Activated naive CD8-positive, alpha-beta T cell (primary cell): Measurements from ENCODE around the gene AFF1.
A peak's percentile ranks its signal among the peaks of the same experiment; 100 is the strongest.
"Not testable (repeated sequence)": the region's sequence is repeated elsewhere in the genome, so short reads cannot be mapped to it uniquely, and the experiment has no call there.

Experiments
- H3K27ac Mint-ChIP-seq: one replicate; pipeline ENCODE4 v1.8.0; 2021; ENCODE audit warnings: mixed read lengths
- H3K27me3 Mint-ChIP-seq: one replicate; pipeline ENCODE4 v1.8.0; 2021; ENCODE audit warnings: mixed read lengths
- H3K36me3 Mint-ChIP-seq: one replicate; pipeline ENCODE4 v1.8.0; 2021; ENCODE audit warnings: mixed read lengths
- H3K4me1 Mint-ChIP-seq: one replicate; pipeline ENCODE4 v1.8.0; 2021; ENCODE audit warnings: low read depth, mixed read lengths
- H3K4me3 Mint-ChIP-seq: one replicate; pipeline ENCODE4 v1.8.0; 2021; ENCODE audit warnings: mild to moderate bottlenecking, mixed read lengths
- H3K9me3 Mint-ChIP-seq: one replicate; pipeline ENCODE4 v1.8.0; 2021; ENCODE audit warnings: low read depth, mixed read lengths

AFF1 gene

GRCh38 chr4:87122252-87122651, 187.4 kb downstream of the AFF1 start:
- Mint-ChIP-seq H3K27ac (no peak overlapping the region), H3K9me3 (no peaks in the 10 kb centered on the region), H3K27me3 (no peaks in the 10 kb centered on the region), H3K36me3 (peaks cover 16% of the 10 kb centered on the region), H3K4me3 (no peak overlapping the region), H3K4me1 (peaks cover 14% of the 10 kb centered on the region)

GRCh38 chr4:87126056-87126455, 191.2 kb downstream of the AFF1 start:
- no peaks in the 10 kb centered on the region for H3K27me3 Mint-ChIP-seq
- no peak overlapping the region for H3K27ac Mint-ChIP-seq
- H3K4me1 Mint-ChIP-seq: peaks cover 6% of the 10 kb centered on the region
- no peaks in the 10 kb centered on the region for H3K9me3 Mint-ChIP-seq
- H3K36me3 Mint-ChIP-seq: peaks cover 14% of the 10 kb centered on the region
- H3K4me3 Mint-ChIP-seq: no peak overlapping the region

GRCh38 chr4:87128006-87128705, 193.3 kb downstream of the AFF1 start:
- Mint-ChIP-seq H3K4me3 (no peak overlapping the region), H3K4me1 (no peaks in the 10 kb centered on the region), H3K27ac (no peak overlapping the region), H3K36me3 (peaks cover 19% of the 10 kb centered on the region), H3K27me3 (no peaks in the 10 kb centered on the region), H3K9me3 (no peaks in the 10 kb centered on the region)

GRCh38 chr4:87129681-87130080, 194.9 kb downstream of the AFF1 start:
- no peaks in the 10 kb centered on the region for H3K27me3 Mint-ChIP-seq
- no peaks in the 10 kb centered on the region for H3K4me1 Mint-ChIP-seq
- peaks cover 24% of the 10 kb centered on the region for H3K36me3 Mint-ChIP-seq
- H3K9me3 Mint-ChIP-seq: no peaks in the 10 kb centered on the region
- no peak overlapping the region for H3K4me3 Mint-ChIP-seq
- H3K27ac Mint-ChIP-seq: no peak overlapping the region

- Mint-ChIP-seq H3K36me3 (peaks cover 22% of the 10 kb centered on the region), H3K9me3 (no peaks in the 10 kb centered on the region), H3K27ac (peak overlapping the region; percentile 22), H3K4me1 (no peaks in the 10 kb centered on the region), H3K4me3 (no peak overlapping the region), H3K27me3 (no peaks in the 10 kb centered on the region)
Observed at GRCh38 chr4:87130985-87131703, 196.3 kb downstream of the AFF1 start.

GRCh38 chr4:87132035-87132434, 197.2 kb downstream of the AFF1 start:
- Mint-ChIP-seq H3K27me3 (no peaks in the 10 kb centered on the region), H3K27ac (no peak overlapping the region), H3K4me3 (no peak overlapping the region), H3K36me3 (peaks cover 20% of the 10 kb centered on the region), H3K4me1 (no peaks in the 10 kb centered on the region), H3K9me3 (no peaks in the 10 kb centered on the region)

GRCh38 chr4:87133183-87133582, 198.4 kb downstream of the AFF1 start:
- Mint-ChIP-seq H3K27ac (no peak overlapping the region), H3K36me3 (peaks cover 16% of the 10 kb centered on the region), H3K4me3 (no peak overlapping the region), H3K9me3 (no peaks in the 10 kb centered on the region), H3K27me3 (no peaks in the 10 kb centered on the region), H3K4me1 (no peaks in the 10 kb centered on the region)

- H3K4me3 Mint-ChIP-seq: no peak overlapping the region
- H3K9me3 Mint-ChIP-seq: no peaks in the 10 kb centered on the region
- H3K36me3 Mint-ChIP-seq: peaks cover 16% of the 10 kb centered on the region
- no peaks in the 10 kb centered on the region for H3K27me3 Mint-ChIP-seq
- H3K27ac Mint-ChIP-seq: no peak overlapping the region
- H3K4me1 Mint-ChIP-seq: no peaks in the 10 kb centered on the region
Observed at GRCh38 chr4:87134122-87134521, 199.3 kb downstream of the AFF1 start.

GRCh38 chr4:87141428-87141827, 206.6 kb downstream of the AFF1 start:
- peaks cover 3% of the 10 kb centered on the region for H3K36me3 Mint-ChIP-seq
- no peaks in the 10 kb centered on the region for H3K4me1 Mint-ChIP-seq
- no peak overlapping the region for H3K4me3 Mint-ChIP-seq
- H3K27ac Mint-ChIP-seq: no peak overlapping the region
- H3K27me3 Mint-ChIP-seq: no peaks in the 10 kb centered on the region
- no peaks in the 10 kb centered on the region for H3K9me3 Mint-ChIP-seq

GRCh38 chr4:87144356-87144755, 209.5 kb downstream of the AFF1 start:
- Mint-ChIP-seq H3K27me3 (no peaks in the 10 kb centered on the region), H3K27ac (no peak overlapping the region), H3K4me1 (no peaks in the 10 kb centered on the region), H3K9me3 (no peaks in the 10 kb centered on the region), H3K36me3 (peaks cover 3% of the 10 kb centered on the region), H3K4me3 (no peak overlapping the region)

- not testable (repeated sequence) for H3K36me3 Mint-ChIP-seq, H3K4me3 Mint-ChIP-seq, H3K4me1 Mint-ChIP-seq, H3K9me3 Mint-ChIP-seq, H3K27me3 Mint-ChIP-seq, H3K27ac Mint-ChIP-seq
Observed at GRCh38 chr4:87145934-87146333, 211.1 kb downstream of the AFF1 start.

GRCh38 chr4:87147116-87147515, 212.3 kb downstream of the AFF1 start:
- no peak overlapping the region for H3K27ac Mint-ChIP-seq
- no peaks in the 10 kb centered on the region for H3K4me1 Mint-ChIP-seq
- no peaks in the 10 kb centered on the region for H3K9me3 Mint-ChIP-seq
- H3K36me3 Mint-ChIP-seq: no peaks in the 10 kb centered on the region
- H3K27me3 Mint-ChIP-seq: no peaks in the 10 kb centered on the region
- no peak overlapping the region for H3K4me3 Mint-ChIP-seq

- Mint-ChIP-seq H3K9me3 (no peaks in the 10 kb centered on the region), H3K27ac (no peak overlapping the region), H3K4me1 (no peaks in the 10 kb centered on the region), H3K27me3 (no peaks in the 10 kb centered on the region), H3K4me3 (no peak overlapping the region), H3K36me3 (no peaks in the 10 kb centered on the region)
Observed at GRCh38 chr4:87150498-87151261, 215.9 kb downstream of the AFF1 start.

- no peaks in the 10 kb centered on the region for H3K27me3 Mint-ChIP-seq
- no peaks in the 10 kb centered on the region for H3K9me3 Mint-ChIP-seq
- H3K4me3 Mint-ChIP-seq: no peak overlapping the region
- H3K36me3 Mint-ChIP-seq: no peaks in the 10 kb centered on the region
- no peaks in the 10 kb centered on the region for H3K4me1 Mint-ChIP-seq
- no peak overlapping the region for H3K27ac Mint-ChIP-seq
Observed at GRCh38 chr4:87151730-87152129, 216.9 kb downstream of the AFF1 start.

- no peak overlapping the region for H3K4me3 Mint-ChIP-seq
- H3K27ac Mint-ChIP-seq: no peak overlapping the region
- H3K4me1 Mint-ChIP-seq: no peaks in the 10 kb centered on the region
- H3K27me3 Mint-ChIP-seq: no peaks in the 10 kb centered on the region
- no peaks in the 10 kb centered on the region for H3K9me3 Mint-ChIP-seq
- H3K36me3 Mint-ChIP-seq: no peaks in the 10 kb centered on the region
Observed at GRCh38 chr4:87152310-87153041, 217.7 kb downstream of the AFF1 start.
